HEK293T (cell line): ENCODE data around the gene XK.

Experiments
- BHLHE40 ChIP-seq: fragments of 450-650 bp; IDR thresholded peaks from 2 replicates; pipeline ENCODE4 v1.6.1; 2016; ENCODE audit warnings: mild to moderate bottlenecking, moderate library complexity, borderline replicate concordance
- FOXA1 ChIP-seq: fragments of 450-650 bp; IDR thresholded peaks from 2 replicates; pipeline ENCODE4 v1.6.1; 2016; ENCODE audit warnings: mild to moderate bottlenecking
- FOXK2 ChIP-seq: fragments of 450-650 bp; IDR thresholded peaks from 2 replicates; pipeline ENCODE4 v1.6.1; 2016; ENCODE audit warnings: mild to moderate bottlenecking
- FOXM1 ChIP-seq: fragments of 450-650 bp; IDR thresholded peaks from 2 replicates; pipeline ENCODE4 v1.6.1; 2017; ENCODE audit warnings: mild to moderate bottlenecking, borderline replicate concordance
- HDGF ChIP-seq: fragments of 450-650 bp; IDR thresholded peaks from 2 replicates; pipeline ENCODE4 v1.6.1; 2017; ENCODE audit warnings: antibody characterized with exemption, borderline replicate concordance
- PKNOX1 ChIP-seq: fragments of 450-650 bp; IDR thresholded peaks from 2 replicates; pipeline ENCODE4 v1.6.1; 2016
- SP1 ChIP-seq: fragments of 450-650 bp; IDR thresholded peaks from 2 replicates; pipeline ENCODE4 v1.6.1; 2017
- SUZ12 ChIP-seq: fragments of 450-650 bp; IDR thresholded peaks from 2 replicates; pipeline ENCODE4 v1.6.1; 2016; ENCODE audit warnings: mild to moderate bottlenecking
- TARDBP ChIP-seq: fragments of 450-650 bp; IDR thresholded peaks from 2 replicates; pipeline ENCODE4 v1.6.1; 2016

GRCh38 chrX:37692918-37693317, 7.3 kb downstream of the XK start:
- TF ChIP-seq PKNOX1 (no peak), FOXA1 (no peak), FOXK2 (no peak), SP1 (no peak), HDGF (no peak), SUZ12 (no peak), TARDBP (no peak), FOXM1 (no peak), BHLHE40 (no peak)
